Measurements from ENCODE around the gene CYLD.

Gene CYLD

GRCh38 chr16:50838165-50838564 is 96.3 kb downstream of the CYLD start:
- no peaks in the 10 kb centered on the region for H3K9me3 ChIP-seq (replicated peaks; ENCODE audit: insufficient read depth, low read length)
- DNase-seq = no peak
- no peaks in the 10 kb centered on the region for H3K79me2 ChIP-seq (ENCODE audit: low read length)
- H3K27me3 ChIP-seq (replicated peaks; ENCODE audit: insufficient read depth, low read length) = no peaks in the 10 kb centered on the region
- no peaks in the 10 kb centered on the region for H3K36me3 ChIP-seq (replicated peaks; ENCODE audit: insufficient read depth, low read length)
- no peaks in the 10 kb centered on the region for H3K9me2 ChIP-seq (replicated peaks; ENCODE audit: insufficient read depth, low read length)
- H3K4me1 ChIP-seq (ENCODE audit: low read length) = no peaks in the 10 kb centered on the region
- TF ChIP-seq EZH2phosphoT487 (IDR thresholded peaks at IDR 0.05; ENCODE audit: low read length) (no peak), EZH2 (optimal IDR thresholded peaks at IDR 0.05; ENCODE audit: low read depth, low read length) (no peak), CTCF (IDR thresholded peaks at IDR 0.05; ENCODE audit: low read length) (no peak)
- H3K4me2 ChIP-seq (ENCODE audit: low read depth, low read length) = no peak overlapping the region
- H2AFZ ChIP-seq (ENCODE audit: low read length) = no peak overlapping the region
- no peak overlapping the region for H3K9ac ChIP-seq (ENCODE audit: low read length)
- H3K27ac ChIP-seq (ENCODE audit: low read length) = no peak overlapping the region
- H3K4me3 ChIP-seq (ENCODE audit: low read length) = no peak overlapping the region
- H3F3A ChIP-seq (ENCODE audit: insufficient read depth, low read length) = no peaks in the 10 kb centered on the region
- no peaks in the 10 kb centered on the region for H4K20me1 ChIP-seq (ENCODE audit: insufficient read depth, low read length)

GRCh38 chr16:50838885-50839284 is 97.0 kb downstream of the CYLD start:
- H3K27ac ChIP-seq (ENCODE audit: low read length) = no peak overlapping the region
- H3K9ac ChIP-seq (ENCODE audit: low read length) = no peak overlapping the region
- no peaks in the 10 kb centered on the region for H3K27me3 ChIP-seq (replicated peaks; ENCODE audit: insufficient read depth, low read length)
- no peak for DNase-seq
- H2AFZ ChIP-seq (ENCODE audit: low read length) = no peak overlapping the region
- H3K36me3 ChIP-seq (replicated peaks; ENCODE audit: insufficient read depth, low read length) = no peaks in the 10 kb centered on the region
- no peaks in the 10 kb centered on the region for H3K9me2 ChIP-seq (replicated peaks; ENCODE audit: insufficient read depth, low read length)
- no peaks in the 10 kb centered on the region for H3K9me3 ChIP-seq (replicated peaks; ENCODE audit: insufficient read depth, low read length)
- H3K4me3 ChIP-seq (ENCODE audit: low read length) = no peak overlapping the region
- TF ChIP-seq CTCF (IDR thresholded peaks at IDR 0.05; ENCODE audit: low read length) = no peak
- TF ChIP-seq EZH2 (optimal IDR thresholded peaks at IDR 0.05; ENCODE audit: low read depth, low read length) = no peak
- TF ChIP-seq EZH2phosphoT487 (IDR thresholded peaks at IDR 0.05; ENCODE audit: low read length) = no peak
- no peak overlapping the region for H3K4me2 ChIP-seq (ENCODE audit: low read depth, low read length)
- no peaks in the 10 kb centered on the region for H3F3A ChIP-seq (ENCODE audit: insufficient read depth, low read length)
- no peaks in the 10 kb centered on the region for H3K79me2 ChIP-seq (ENCODE audit: low read length)
- no peaks in the 10 kb centered on the region for H3K4me1 ChIP-seq (ENCODE audit: low read length)
- H4K20me1 ChIP-seq (ENCODE audit: insufficient read depth, low read length) = no peaks in the 10 kb centered on the region

- Histone ChIP-seq H3K27ac (ENCODE audit: low read length) (no peak overlapping the region), H3K27me3 (replicated peaks; ENCODE audit: insufficient read depth, low read length) (no peaks in the 10 kb centered on the region), H3K4me1 (ENCODE audit: low read length) (no peaks in the 10 kb centered on the region), H3K4me2 (ENCODE audit: low read depth, low read length) (no peak overlapping the region), H3K4me3 (ENCODE audit: low read length) (no peak overlapping the region), H3K9me3 (replicated peaks; ENCODE audit: insufficient read depth, low read length) (no peaks in the 10 kb centered on the region), H2AFZ (ENCODE audit: low read length) (no peak overlapping the region), H3K36me3 (replicated peaks; ENCODE audit: insufficient read depth, low read length) (no peaks in the 10 kb centered on the region), H3F3A (ENCODE audit: insufficient read depth, low read length) (no peaks in the 10 kb centered on the region), H3K9me2 (replicated peaks; ENCODE audit: insufficient read depth, low read length) (no peaks in the 10 kb centered on the region), H3K79me2 (ENCODE audit: low read length) (no peaks in the 10 kb centered on the region), H4K20me1 (ENCODE audit: insufficient read depth, low read length) (no peaks in the 10 kb centered on the region), H3K9ac (ENCODE audit: low read length) (no peak overlapping the region)
- DNase-seq = no peak
- no peak for TF ChIP-seq EZH2 (optimal IDR thresholded peaks at IDR 0.05; ENCODE audit: low read depth, low read length)
- TF ChIP-seq EZH2phosphoT487 (IDR thresholded peaks at IDR 0.05; ENCODE audit: low read length) = no peak
- TF ChIP-seq CTCF (IDR thresholded peaks at IDR 0.05; ENCODE audit: low read length) = no peak
These were observed 97.5 kb downstream of the CYLD start for GRCh38 chr16:50839356-50839755.

All from MM.1S (cell line).